Activated CD8-positive, alpha-beta T cell treated with anti-CD3 and anti-CD28 coated beads for 36 hours (primary cell): ENCODE measurements around the gene SYT9. TPM values are rescaled to one million over a fixed set of nuclear protein-coding genes. Genes with fewer than 3 reads are reported as not detected.

Experiments used
- ATAC-seq: fragments of 200-7000 bp; cut with Tn5 transposase; one replicate; pipeline ENCODE4 v1.10.0; 2021; ENCODE audit warnings: mild to moderate bottlenecking, moderate library complexity
- CTCF ChIA-PET: fragments of 350-600 bp; sonication (Branson Sonifier 250); formaldehyde crosslinking; loops from one replicate; lab custom pipeline; 2021; ENCODE audit warnings: antibody characterized with exemption; lab: Charles Lee
- POLR2A ChIA-PET: fragments of 350-600 bp; sonication (Branson Sonifier 250); formaldehyde crosslinking; loops from one replicate; lab custom pipeline; 2021; ENCODE audit warnings: antibody characterized with exemption; lab: Charles Lee
- DNase-seq: peaks from one replicate; pipeline ENCODE4 v3.0.0-alpha.2; 2020
- H3K27ac Mint-ChIP-seq: one replicate; pipeline ENCODE4 v1.8.0; 2021; ENCODE audit warnings: mild to moderate bottlenecking, mixed read lengths
- H3K27me3 Mint-ChIP-seq: one replicate; pipeline ENCODE4 v1.8.0; 2021; ENCODE audit warnings: mixed read lengths
- H3K36me3 Mint-ChIP-seq: one replicate; pipeline ENCODE4 v1.8.0; 2021; ENCODE audit warnings: low read depth, mixed read lengths
- H3K4me1 Mint-ChIP-seq: one replicate; pipeline ENCODE4 v1.8.0; 2021; ENCODE audit warnings: low read depth, mixed read lengths
- H3K4me3 Mint-ChIP-seq: one replicate; pipeline ENCODE4 v1.8.0; 2021; ENCODE audit warnings: mild to moderate bottlenecking, moderate library complexity, mixed read lengths
- H3K9me3 Mint-ChIP-seq: one replicate; pipeline ENCODE4 v1.8.0; 2021; ENCODE audit warnings: mixed read lengths
- intact Hi-C: fragments of 100-400 bp; cut with micrococcal nuclease; formaldehyde crosslinking; loops from one replicate; pipeline ENCODE4 v1.10.0; 2022
- total RNA-seq, 2 experiments: library from RNA; stranded (reverse); gene quantifications; one replicate each; pipeline ENCODE4 v1.2.3, GENCODE V29; 2021
- TF ChIP-seq, protein P1 (sequence below): fragments of 200-600 bp; IDR thresholded peaks from one replicate; pipeline ENCODE4 v1.8.0; 2022; ENCODE audit warnings: antibody characterized with exemption, mild to moderate bottlenecking

Gene SYT9
- total RNA-seq, 2 experiments from 2014 or later, result not detected

DNA sequence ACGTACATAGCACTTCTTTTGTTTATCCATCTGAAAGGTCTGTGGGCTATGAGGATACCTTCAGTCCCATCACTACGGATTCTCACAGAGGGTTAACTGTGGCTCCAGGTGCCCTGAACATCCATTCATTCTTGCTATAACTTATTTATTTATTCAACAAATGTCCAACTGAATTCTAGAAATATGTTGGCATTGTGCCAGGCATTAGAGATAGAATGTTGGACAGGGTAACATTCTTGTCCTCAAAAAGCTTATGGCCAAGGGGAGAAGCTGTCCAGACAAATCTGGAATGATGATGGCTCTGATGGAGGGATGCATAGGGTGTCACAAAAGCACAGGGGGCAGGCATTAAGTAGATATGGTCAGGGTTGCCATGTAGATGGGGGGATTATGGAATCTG, 242.0 kb downstream of the SYT9 start:
- peaks cover 12% of the 10 kb centered on the region for H3K4me1 Mint-ChIP-seq
- intact Hi-C loops, result no loop called here
- H3K27me3 Mint-ChIP-seq, result peaks cover 2% of the 10 kb centered on the region
- no peak overlapping the region for H3K27ac Mint-ChIP-seq
- no peak overlapping the region for H3K4me3 Mint-ChIP-seq
- ATAC-seq (no peak), DNase-seq (no peak)
- H3K9me3 Mint-ChIP-seq, result no peaks in the 10 kb centered on the region
- peaks cover 3% of the 10 kb centered on the region for H3K36me3 Mint-ChIP-seq
- ChIA-PET CTCF (no interaction called here), POLR2A (no interaction called here)
- TF ChIP-seq, protein P1, sequence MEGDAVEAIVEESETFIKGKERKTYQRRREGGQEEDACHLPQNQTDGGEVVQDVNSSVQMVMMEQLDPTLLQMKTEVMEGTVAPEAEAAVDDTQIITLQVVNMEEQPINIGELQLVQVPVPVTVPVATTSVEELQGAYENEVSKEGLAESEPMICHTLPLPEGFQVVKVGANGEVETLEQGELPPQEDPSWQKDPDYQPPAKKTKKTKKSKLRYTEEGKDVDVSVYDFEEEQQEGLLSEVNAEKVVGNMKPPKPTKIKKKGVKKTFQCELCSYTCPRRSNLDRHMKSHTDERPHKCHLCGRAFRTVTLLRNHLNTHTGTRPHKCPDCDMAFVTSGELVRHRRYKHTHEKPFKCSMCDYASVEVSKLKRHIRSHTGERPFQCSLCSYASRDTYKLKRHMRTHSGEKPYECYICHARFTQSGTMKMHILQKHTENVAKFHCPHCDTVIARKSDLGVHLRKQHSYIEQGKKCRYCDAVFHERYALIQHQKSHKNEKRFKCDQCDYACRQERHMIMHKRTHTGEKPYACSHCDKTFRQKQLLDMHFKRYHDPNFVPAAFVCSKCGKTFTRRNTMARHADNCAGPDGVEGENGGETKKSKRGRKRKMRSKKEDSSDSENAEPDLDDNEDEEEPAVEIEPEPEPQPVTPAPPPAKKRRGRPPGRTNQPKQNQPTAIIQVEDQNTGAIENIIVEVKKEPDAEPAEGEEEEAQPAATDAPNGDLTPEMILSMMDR, result no peak

DNA sequence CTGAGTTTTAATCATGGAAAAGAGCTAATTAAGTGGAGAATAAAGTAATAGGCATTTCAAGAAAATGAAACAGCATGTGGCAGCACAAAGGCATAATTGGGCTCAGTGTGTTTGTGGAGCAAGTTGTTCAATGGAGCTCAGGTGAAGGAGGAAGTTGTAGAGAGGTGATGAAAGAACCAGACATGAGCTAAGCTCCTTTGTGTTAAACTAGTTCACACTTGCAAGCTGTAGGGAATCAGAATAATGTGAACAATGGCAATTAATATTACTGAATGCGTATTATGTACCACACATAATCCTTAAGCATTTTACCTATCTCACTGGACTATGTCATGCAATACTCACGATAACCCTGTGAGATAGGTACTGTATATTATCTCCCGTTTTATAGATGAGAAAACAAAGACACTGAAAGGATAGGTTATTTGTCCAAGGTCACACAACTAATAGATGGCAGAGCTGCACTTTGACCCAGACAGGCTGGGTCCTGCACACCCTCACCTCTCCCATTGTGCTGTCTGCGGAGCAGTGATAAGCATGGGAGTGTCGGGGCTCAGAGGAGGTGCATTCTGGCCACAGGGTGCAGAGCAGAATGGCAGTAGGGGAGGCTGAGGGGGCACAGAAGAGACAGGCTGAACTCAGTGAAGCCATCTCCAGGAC, 242.5 kb downstream of the SYT9 start:
- ChIA-PET POLR2A (no interaction called here), CTCF (no interaction called here)
- TF ChIP-seq, protein P1, result no peak
- peaks cover 3% of the 10 kb centered on the region for H3K36me3 Mint-ChIP-seq
- DNase-seq (no peak), ATAC-seq (no peak)
- peaks cover 2% of the 10 kb centered on the region for H3K27me3 Mint-ChIP-seq
- no peaks in the 10 kb centered on the region for H3K9me3 Mint-ChIP-seq
- no peak overlapping the region for H3K27ac Mint-ChIP-seq
- peaks cover 12% of the 10 kb centered on the region for H3K4me1 Mint-ChIP-seq
- no peak overlapping the region for H3K4me3 Mint-ChIP-seq
- intact Hi-C loops, result no loop called here

DNA sequence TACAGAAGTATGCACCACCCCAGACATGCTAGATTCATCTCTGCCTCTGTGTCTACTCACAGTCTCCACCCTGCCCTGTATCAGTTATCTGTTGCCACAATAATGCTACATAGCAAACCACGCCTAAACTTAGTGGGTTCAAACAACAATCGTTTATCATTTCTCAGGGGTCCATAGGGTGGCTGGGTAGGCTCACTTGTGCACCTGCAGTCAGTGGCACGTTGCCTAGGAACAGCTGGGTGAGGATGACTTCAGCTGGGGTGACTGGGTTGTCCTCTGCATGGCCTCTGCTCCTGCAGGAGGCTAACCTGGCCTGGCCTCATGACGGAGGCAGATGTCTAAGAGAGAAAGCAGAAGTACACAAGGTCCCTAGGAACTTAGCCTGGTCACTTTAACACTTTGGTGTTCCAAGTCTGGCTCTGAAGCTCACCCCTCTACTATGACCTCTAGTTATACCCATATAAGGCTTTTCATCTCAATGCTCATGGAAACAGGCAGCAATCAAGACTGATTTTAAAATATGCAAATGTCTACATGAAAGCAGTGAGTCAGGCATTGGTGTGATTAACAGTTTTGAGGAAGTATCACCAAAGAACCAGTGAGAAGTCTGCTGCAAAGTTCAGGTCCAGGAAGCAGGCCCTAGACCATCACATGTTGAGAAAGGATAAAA, 244.3 kb downstream of the SYT9 start:
- peak; percentile 33 for DNase-seq
- CTCF ChIA-PET, result no interaction called here
- POLR2A ChIA-PET, result interaction anchor here (0.6 kb wide), 1 partner anchor 201 kb away, joined by 3 read pairs; no protein-coding TSS in a partner anchor
- peak; percentile 95 for ATAC-seq
- Mint-ChIP-seq H3K9me3 (no peaks in the 10 kb centered on the region), H3K27me3 (peaks cover 2% of the 10 kb centered on the region), H3K4me3 (no peak overlapping the region), H3K27ac (peak overlapping the region; percentile 70), H3K4me1 (peaks cover 12% of the 10 kb centered on the region), H3K36me3 (peaks cover 3% of the 10 kb centered on the region)
- intact Hi-C loops, result no loop called here
- TF ChIP-seq, protein P1, result no peak

DNA sequence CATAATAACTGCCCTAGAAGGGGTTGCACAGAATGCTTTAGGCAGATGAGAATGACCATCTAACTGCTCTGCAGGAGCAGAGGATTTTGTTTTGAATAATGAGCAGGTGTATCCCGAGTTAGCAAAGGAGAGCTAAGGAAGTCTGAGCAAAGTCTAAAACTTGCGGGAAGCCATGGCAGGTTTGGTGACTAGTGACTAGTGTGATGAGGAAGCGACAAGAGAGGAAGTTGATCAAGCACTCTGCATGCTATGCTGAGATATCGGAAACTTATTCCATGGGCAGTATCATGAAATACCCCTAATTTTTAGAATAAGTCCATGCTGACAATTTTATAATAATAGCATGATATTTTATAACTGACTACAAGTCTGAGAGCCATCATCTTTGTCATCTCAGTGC, 246.5 kb downstream of the SYT9 start:
- Mint-ChIP-seq H3K9me3 (no peaks in the 10 kb centered on the region), H3K4me1 (peaks cover 10% of the 10 kb centered on the region), H3K27me3 (peaks cover 2% of the 10 kb centered on the region), H3K27ac (no peak overlapping the region), H3K36me3 (peaks cover 3% of the 10 kb centered on the region), H3K4me3 (no peak overlapping the region)
- ATAC-seq, result no peak
- TF ChIP-seq, protein P1, result no peak
- DNase-seq, result no peak
- ChIA-PET CTCF (no interaction called here), POLR2A (no interaction called here)
- intact Hi-C loops, result no loop called here

DNA sequence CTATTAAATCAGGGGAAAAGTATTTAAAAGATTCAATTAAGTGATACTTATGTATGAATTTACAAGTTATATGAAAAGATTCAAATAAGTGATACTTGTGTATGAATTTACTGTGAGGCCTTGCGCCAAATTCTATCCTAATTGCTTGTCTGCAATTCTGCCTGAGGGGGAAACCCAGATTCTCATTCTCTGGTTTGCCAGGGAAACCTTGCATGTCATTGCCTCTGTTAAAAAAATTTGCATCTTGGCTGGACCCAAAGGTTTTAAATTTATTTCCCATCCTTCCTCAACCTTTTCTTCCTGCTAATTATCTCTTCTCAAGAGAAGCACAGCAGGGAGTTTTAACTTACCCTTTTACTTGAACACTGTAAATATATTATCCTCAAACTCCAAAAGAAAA, 247.4 kb downstream of the SYT9 start:
- TF ChIP-seq, protein P1, result no peak
- Mint-ChIP-seq H3K4me1 (peaks cover 10% of the 10 kb centered on the region), H3K9me3 (no peaks in the 10 kb centered on the region), H3K36me3 (peaks cover 3% of the 10 kb centered on the region), H3K4me3 (no peak overlapping the region), H3K27ac (no peak overlapping the region), H3K27me3 (peaks cover 2% of the 10 kb centered on the region)
- DNase-seq, result no peak
- POLR2A ChIA-PET, result no interaction called here
- no peak for ATAC-seq
- CTCF ChIA-PET, result no interaction called here
- intact Hi-C loops, result no loop called here
